Astrocyte of the cerebellum (primary cell): ENCODE results near the gene CYTH3.

ENCODE experiments used
- DNase-seq: peaks from one replicate; pipeline ENCODE4 v3.0.0-alpha.2; 2011; ENCODE audit warnings: low read depth
- H3K4me3 ChIP-seq: 2 replicates; pipeline ENCODE4 v1.5.1; 2011; ENCODE audit warnings: mild to moderate bottlenecking, low read depth, low read length, moderate library complexity
- CTCF ChIP-seq: IDR thresholded peaks from 2 replicates; pipeline ENCODE4 v1.5.1; 2012; ENCODE audit warnings: low read length, low read depth, moderate library complexity, mild to moderate bottlenecking; ENCODE audit errors: missing control alignments
- in situ Hi-C: cut with HindIII; loops from 2 replicates; pipeline ENCODE4 v1.10.0; 2017; ENCODE audit warnings: low sequenced_read_pairs

The CYTH3 gene

DNA sequence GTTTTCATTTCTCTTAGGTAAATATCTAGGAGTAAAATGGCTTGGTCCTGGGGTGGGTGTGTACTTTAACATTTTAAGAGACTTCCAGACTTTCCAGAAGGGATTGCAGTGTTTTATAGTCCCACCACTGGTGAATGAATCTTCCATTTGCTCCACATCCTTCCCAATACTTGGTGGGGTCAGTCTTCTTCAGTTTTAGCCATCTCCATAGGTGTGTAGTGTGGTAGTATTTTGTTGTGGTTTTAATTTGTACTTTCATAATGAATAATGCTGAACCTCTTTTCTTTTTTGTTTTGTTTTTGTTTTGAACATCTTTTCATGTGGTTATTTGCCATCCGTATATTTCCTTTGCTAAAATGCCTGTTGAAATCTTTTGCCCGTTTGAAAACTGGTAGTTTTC, 154.9 kb downstream of the CYTH3 start:
- no peak for DNase-seq
- TF ChIP-seq CTCF, result no peak
- in situ Hi-C loops, result loop anchor here (10.0 kb wide), 1 partner anchor 113 kb away; the partner anchor contains the start of genes AIMP2 and PMS2
- H3K4me3 ChIP-seq, result no peak overlapping the region

- no peak for TF ChIP-seq CTCF
- in situ Hi-C loops, result loop anchor here (10.0 kb wide), 1 partner anchor 111 kb away; the partner anchor contains the start of genes AIMP2 and PMS2
These were observed 156.2 kb downstream of the CYTH3 start for GRCh38 chr7:6116211-6116610.

More at GRCh38 chr7:6116211-6116610, 156.2 kb downstream of the CYTH3 start:
- no peak overlapping the region for H3K4me3 ChIP-seq
- DNase-seq, result no peak
